GM12891 (cell line): ENCODE measurements around the gene RIC8A. TPM values are rescaled to one million over a fixed set of nuclear protein-coding genes. Genes with fewer than 3 reads are reported as not detected.
A peak's percentile ranks its signal among the peaks of the same experiment; 100 is the strongest.
"Not testable (repeated sequence)": the region's sequence is repeated elsewhere in the genome, so short reads cannot be mapped to it uniquely, and the experiment has no call there.

ENCODE experiments used
- DNase-seq: peaks from one replicate; pipeline ENCODE4 v3.0.0; 2011; ENCODE audit warnings: low spot score; ENCODE audit not compliant: insufficient read length
- FAIRE-seq: peaks from 2 replicates; lab custom pipeline; 2011; peaks lifted over from hg19 to GRCh38; lab: Jason Lieb, UNC
- PAX5 ChIP-seq: IDR thresholded peaks from 2 replicates; pipeline ENCODE4 v1.6.1; 2011; ENCODE audit warnings: low read length, moderate library complexity, mild to moderate bottlenecking; ENCODE audit not compliant: insufficient read depth, severe bottlenecking
- POLR2A ChIP-seq: IDR thresholded peaks from 2 replicates; pipeline ENCODE4 v1.6.1; 2011; ENCODE audit warnings: low read depth, low read length, control low read depth
- POLR2AphosphoS5 ChIP-seq: IDR thresholded peaks from 2 replicates; pipeline ENCODE4 v1.6.1; 2011; ENCODE audit warnings: low read depth, low read length, control low read depth
- POU2F2 ChIP-seq: IDR thresholded peaks from 2 replicates; pipeline ENCODE4 v1.6.1; 2011; ENCODE audit warnings: low read depth, mild to moderate bottlenecking, control low read depth, low read length, moderate library complexity
- SPI1 ChIP-seq: IDR thresholded peaks from 2 replicates; pipeline ENCODE4 v1.6.1; 2011; ENCODE audit warnings: low read depth, low read length, control low read depth
- TAF1 ChIP-seq: IDR thresholded peaks from 2 replicates; pipeline ENCODE4 v1.6.1; 2011; ENCODE audit warnings: low read depth, low read length, control low read depth
- polyA plus RNA-seq: library from polyadenylated mRNA; unstranded; fragments of >200 nt; gene quantifications from one replicate; pipeline ENCODE4 v1.2.1, GENCODE V29; 2012; ENCODE audit warnings: low read depth, missing spikeins, inconsistent platforms; ENCODE audit not compliant: missing spikeins

Gene RIC8A
- polyA plus RNA-seq = 55.0 TPM

DNA sequence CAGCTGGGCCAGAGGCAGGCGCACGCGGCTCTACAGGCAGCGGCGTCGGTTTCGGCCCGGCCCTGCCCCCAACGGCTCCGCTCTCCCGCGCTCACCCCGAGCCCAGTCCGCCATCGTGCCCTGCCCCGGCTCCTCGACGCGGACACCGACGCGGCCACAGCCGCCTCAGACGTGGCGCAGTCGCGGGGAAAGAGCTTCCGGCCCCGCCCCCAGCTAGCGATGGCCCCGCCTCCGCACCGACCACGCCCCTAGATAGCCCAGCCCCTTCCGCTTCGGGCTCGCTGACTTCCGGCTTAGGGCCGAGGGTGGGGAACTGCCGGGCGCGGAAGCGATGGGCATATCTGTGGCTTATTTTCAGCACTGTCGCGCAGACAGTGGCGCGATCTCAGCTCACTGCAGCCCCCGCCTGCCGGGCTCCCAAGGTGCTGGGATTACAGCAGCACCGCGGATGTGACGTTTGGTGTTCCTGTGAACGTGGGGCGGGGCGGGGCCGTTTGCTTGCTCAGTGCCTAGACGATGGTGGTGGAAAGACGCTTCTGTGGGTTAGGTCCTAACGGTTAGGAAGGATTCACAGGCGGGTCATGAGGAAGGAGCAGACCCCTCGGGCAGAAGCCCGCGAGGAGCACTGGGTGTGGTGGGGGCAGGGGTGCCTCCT is at the start of gene RIC8A, which contains the start of gene BET1L:
Gene RIC8A (plus strand): TSS at position 501 of the 655 bp plus-strand sequence. CDS start 1,147 bp downstream, outside the sequence.
Gene BET1L (minus strand): TSS at position 192 of the 655 bp plus-strand sequence. CDS start 78 bp downstream, at position 114.
- peak; percentile 79 for TF ChIP-seq POLR2AphosphoS5
- TF ChIP-seq POLR2A = peak; percentile 85
- no peak for TF ChIP-seq PAX5
- no peak; the same call in 1 of the 2 replicates for TF ChIP-seq POU2F2
- TF ChIP-seq SPI1 = peak; percentile 67
- TF ChIP-seq TAF1 = peak; percentile 30
- DNase-seq = peak; percentile 98
- FAIRE-seq = peak; percentile 100

DNA sequence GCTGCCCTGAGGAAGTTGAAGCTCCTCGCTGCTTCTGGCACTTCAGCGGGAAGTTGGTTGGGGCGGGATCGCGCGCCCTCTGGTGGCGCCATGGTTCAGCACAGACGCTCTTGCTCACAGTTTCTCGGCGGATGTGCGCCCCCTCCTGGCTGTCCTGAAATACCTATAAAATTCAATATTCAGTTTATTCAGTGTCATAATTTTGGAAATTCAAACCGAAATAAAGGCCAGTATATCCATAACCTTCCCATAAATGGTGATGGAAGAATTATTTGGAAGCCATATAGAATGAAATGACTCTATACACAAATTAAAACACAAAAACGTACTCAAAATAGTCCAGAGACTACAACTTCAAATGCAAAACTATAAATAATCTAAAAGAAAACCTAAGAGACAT is 27.3 kb upstream of the RIC8A start:
- not testable (repeated sequence) for DNase-seq, FAIRE-seq

DNA sequence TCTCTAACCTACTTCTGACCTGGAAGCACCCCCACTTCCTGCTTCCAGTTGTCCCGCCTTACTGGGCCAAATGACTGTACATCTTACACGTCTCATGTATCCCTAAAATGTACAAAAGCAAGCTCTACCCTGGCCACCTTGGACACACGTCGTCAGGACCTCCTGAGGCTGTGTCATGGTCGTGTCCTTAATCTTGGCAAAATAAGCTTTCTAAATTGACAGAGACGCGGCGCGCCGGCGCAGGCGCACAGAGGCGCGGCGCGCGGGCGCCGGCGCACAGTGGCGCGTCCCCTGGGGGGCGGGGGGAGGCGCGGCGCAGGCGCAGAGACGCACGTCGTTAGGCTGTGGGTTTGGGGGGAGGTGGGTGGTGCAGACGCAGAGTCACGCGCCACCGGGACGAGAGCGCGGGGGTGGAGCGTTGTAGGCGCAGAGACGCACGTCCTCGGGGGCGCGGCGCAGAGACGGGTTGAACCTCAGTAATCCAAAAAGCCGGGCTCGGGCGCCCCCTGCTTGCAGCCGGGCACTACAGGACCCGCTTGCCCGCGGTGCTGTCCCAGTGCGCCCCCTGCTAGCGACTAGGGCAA is 18.2 kb upstream of the RIC8A start:
- not testable (repeated sequence) for FAIRE-seq, DNase-seq

DNA sequence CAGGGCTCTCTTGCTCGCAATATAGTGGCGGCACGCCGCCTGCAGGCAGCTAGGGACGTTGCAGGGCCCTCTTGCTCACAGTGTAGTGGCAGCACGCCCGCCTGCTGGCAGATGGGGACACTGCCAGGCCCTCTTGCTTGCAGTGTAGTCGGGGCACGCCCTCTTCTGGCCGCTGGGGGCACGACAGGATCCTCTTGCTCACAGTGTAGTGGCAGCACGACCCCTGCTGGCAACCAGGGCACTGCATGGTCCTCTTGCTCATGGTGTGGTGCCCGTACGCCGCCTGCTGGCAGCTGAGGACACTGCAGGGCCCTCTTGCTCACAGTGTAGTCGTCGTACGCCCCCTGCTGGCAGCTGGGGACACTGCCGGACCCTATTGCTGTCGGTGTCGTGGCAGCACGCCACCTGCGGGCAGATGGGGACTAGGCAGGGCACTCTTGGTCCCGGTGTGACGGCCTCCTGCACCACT is 17.6 kb upstream of the RIC8A start:
- not testable (repeated sequence) for DNase-seq, FAIRE-seq

DNA sequence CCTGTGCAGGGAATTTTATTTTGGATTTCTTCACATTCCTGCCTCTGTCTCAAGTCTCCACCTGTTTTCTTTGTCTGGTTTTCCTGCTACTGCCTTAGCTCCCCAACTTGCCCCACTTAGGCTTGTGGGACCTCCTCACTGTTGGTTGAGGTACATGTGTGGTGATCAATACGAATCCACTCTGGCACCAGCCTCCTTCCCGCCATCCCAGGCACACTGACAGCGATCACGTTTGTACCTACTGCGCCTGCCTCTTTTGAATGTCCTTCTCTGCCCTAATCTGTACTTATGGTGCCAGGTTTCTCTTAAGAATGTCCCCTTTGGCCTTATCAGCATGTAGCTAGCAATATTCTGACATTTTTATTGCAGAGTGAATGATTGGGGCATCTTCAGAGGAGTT is 17.0 kb upstream of the RIC8A start:
- not testable (repeated sequence) for DNase-seq
- peak; percentile 26 for FAIRE-seq

DNA sequence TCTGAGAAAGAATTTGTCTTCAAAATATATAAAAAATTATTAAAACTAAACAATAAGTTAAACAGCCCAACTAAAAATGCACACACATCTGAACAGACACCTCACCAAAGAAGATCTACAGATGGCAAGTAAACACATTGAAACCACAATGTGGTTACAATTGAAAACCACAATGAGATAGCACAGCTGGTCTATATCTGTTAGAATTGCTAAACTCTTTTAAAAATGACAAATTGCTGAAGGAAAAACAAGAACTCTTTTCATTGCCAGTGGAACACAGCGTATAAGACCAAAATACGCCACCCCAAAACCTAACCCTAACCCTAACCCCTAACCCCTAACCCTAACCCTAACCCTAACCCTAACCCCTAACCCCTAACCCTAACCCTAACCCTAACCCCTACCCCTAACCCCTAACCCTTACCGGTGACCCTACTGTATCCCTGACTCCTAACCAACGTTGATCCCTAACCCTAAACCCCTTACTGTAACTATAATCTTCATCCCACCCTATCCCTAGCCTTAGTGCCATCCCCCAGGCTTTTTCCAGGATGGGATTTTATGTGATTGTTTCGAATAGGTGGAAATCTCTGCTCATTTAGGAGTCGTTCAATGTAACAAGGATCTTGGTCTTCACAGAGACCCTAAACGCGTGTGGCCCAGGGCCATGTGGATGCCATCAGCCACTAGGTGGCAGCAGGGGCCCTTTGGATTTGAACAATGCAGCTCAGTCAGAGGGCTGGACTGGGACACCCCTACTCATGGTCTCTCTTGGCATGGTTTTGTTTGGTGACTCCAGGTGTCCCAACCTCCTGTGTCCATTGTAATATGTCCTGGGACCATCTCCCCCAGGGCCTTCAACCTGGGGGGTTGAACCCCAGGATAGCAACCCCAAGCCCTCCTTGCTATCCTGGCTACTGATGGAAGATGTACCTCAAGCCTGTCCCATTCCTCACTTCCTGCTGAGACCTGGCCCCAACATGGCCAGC is 15.7 kb upstream of the RIC8A start:
- not testable (repeated sequence) for DNase-seq
- FAIRE-seq = peak; percentile 98

DNA sequence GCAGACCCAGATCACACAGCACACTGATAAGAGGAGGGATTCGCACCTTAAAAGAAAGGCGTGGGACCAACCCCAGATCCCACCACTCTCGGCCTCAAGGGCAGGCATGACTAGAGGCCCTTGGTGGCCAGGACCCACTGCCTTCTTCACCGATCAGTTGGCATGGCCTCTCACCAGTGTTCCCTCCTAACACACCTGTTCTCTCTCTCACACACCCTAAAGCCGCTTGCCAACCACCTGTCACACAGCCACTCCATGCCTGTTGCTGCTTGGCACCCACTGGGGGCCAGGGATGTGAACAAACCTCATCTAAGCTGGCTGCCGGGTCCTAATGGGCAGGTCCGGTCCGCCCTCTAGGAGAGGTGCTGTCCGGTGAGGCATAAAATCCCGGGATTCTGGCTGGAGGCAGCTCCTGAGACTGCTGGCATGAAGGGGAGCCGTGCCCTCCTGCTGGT is 14.8 kb upstream of the RIC8A start, which contains the start of gene SCGB1C1:
Gene SCGB1C1 (plus strand): TSS at position 405 of the 455 bp plus-strand sequence. CDS start 22 bp downstream, at position 427.
- FAIRE-seq, DNase-seq: not testable (repeated sequence)

DNA sequence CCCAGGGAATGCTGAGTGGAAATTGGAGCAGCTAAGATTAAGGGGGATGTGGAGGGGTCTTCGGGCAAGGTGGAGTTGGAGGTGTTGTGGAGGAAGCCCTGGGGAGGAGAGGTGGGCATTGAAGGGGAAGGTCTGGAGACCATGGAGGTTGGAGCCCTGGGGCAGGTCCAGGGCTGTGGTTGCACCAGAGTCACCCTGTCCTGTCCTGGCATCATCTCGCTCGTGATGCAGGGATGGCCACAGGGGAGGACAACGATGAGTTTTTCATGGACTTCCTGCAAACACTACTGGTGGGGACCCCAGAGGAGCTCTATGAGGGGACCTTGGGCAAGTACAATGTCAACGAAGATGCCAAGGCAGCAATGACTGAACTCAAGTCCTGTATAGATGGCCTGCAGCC is 14.0 kb upstream of the RIC8A start:
- DNase-seq, FAIRE-seq: not testable (repeated sequence)

DNA sequence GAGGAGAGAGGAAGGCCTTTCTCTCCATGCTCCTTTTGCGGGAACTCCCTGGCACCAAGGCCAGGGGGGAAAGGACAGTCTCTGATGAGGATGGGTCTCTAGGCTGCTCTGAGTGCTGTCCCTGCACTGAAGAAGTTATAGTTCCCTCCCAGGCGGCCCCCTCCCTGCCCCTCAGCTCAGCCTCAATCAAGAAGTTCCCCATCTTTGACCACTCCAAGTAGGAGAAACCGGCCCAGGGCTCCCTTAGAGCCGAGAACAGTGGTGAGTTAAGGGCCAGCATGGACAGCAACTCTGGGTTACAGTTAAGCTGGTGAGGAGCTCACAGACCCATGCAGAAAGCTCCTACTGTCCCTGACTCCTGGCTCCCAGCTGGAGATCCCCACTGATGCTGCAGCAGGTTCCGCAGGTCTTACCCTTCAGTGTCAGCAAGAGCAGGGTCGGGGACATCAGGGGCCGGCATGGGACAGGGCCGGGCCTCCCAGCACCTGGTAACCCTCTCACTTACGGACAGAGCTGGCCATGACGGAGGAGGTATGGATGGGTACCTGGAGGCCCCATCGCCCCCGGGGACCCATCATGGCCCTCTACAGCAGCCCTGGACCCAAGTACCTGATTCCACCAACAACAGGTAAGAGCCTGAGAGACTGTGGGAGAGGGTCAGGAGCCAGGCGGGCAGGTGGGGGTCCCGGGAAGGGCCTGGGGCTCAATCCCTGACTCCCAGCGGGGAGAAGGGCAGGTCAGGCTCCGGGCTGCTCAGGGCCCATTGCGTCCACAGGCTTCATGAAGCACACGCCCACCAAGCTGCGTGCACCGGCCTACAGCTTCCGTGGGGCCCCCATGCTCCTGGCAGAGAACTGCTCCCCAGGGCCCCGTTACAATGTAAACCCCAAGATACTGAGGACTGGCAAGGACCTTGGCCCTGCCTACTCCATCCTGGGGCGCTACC is 10.4 kb upstream of the RIC8A start:
- no peak for TF ChIP-seq POLR2A
- no peak for TF ChIP-seq TAF1
- TF ChIP-seq SPI1 = no peak
- TF ChIP-seq PAX5 = no peak
- TF ChIP-seq POU2F2 = no peak
- no peak for TF ChIP-seq POLR2AphosphoS5
- DNase-seq = no peak
- no peak for FAIRE-seq

DNA sequence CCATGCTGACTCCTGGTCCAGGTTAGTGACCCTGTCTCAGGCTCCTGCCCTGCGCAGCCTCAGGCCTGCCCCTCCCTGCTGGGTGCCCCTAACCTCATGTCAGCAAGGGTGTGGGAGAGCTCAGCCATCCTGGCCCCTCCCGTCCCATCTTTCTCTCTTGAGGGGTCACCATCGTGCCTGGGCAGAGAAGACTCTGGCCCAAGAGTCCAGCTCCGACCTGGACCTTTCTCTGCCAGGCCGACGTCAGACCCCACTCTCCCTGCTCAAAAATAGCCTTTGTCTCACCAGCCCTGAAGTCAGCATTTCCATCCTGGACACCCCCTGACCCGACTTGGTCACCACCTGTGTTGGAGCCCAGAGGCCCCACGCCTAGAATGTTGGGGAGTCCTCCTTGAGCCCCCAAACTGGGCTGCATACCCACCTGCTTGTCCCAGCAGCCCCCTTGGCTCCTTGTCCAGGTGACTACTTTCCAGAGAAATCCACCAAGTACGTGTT is 9.7 kb upstream of the RIC8A start:
- TF ChIP-seq POLR2AphosphoS5 (no peak), POLR2A (no peak), SPI1 (no peak), POU2F2 (no peak), TAF1 (no peak), PAX5 (no peak)

More for the DNA sequence above, 9.7 kb upstream of the RIC8A start:
- DNase-seq = no peak
- no peak for FAIRE-seq
